Measurements from ENCODE around the gene CNTN1.

DNA sequence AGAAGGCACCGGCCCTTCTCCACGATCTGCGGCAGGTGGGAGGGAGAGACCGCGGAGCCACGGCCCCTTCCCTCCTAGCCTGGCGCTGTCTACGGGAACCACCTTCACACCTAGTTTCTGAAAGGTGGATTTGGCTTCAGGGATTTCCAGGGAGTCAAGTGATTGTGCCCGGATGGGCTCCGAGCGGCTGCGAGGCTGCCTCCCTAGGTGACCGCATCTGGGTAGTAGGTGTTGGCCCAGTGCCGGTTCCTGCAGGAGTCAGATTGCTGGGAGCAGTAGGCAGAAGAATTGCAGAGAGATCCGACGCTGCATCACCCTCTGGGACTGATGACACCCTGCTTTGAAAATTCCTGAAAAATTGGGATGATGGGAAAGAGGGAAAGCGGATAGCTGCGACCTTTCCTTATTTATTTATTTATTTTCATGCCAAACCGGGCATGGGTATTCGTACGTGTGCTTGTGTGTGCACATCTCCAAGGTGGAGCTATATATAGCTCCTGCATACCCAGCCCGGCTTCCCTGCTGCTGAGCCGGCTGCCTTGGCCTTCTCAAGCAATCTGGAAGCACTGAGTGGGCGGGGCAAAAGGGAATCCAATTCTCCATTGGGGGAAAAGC lies 1.1 kb downstream of the CNTN1 start:
- TF ChIP-seq CTCF (IDR thresholded peaks at IDR 0.05; ENCODE audit: borderline replicate concordance, extremely low read depth, low read length, poor library complexity, severe bottlenecking) (no peak), EZH2 (IDR thresholded peaks at IDR 0.05; ENCODE audit: borderline replicate concordance, low read depth, low read length, severe bottlenecking) (no peak)

Measured in DND-41 (cell line).